ENCODE results near the gene PIGP.
"Not testable (repeated sequence)": the region's sequence is repeated elsewhere in the genome, so short reads cannot be mapped to it uniquely, and the experiment has no call there.

The PIGP gene

DNA sequence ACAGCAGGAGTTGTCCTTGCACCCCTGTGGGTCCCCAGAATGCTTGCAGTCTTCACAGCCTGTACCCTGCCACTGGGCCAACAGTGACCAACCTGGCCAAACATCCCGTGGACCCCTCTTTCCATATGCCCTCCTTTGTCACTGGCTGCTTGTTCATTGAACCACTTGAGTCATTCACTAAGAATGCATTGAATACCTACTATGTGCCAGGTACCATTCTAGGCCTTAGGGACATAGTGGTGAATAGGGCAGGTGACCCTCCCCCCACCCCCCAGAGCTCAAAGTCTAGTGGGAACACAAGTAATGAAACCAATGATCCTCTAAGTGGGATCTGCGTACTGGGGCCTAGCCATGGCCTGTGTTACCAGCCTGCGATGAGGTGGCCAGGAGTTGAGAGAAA lies 28.2 kb downstream of the PIGP start:
- no peak for DNase-seq (ENCODE audit: low spot score)

DNA sequence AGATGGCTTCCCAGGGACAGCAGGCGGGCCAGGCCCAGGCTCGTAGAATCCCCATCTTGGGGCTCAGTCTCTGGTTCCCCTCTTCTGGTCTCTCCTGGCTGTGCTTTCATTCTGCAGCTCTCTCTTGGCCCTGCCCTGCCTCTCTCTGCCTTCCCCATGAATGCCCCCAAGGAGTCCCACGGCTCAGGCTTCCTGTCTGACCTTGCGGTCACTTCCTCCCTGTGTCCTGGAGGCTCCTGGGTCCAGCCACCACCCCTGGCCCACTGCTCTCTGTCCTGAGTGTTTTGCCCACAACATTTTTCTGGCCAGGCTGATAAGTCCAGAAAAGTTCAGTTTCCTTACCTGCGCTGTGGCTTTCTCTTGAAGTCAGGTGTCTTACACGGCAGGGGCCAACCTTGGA lies 29.1 kb downstream of the PIGP start:
- DNase-seq (ENCODE audit: low spot score) = no peak

DNA sequence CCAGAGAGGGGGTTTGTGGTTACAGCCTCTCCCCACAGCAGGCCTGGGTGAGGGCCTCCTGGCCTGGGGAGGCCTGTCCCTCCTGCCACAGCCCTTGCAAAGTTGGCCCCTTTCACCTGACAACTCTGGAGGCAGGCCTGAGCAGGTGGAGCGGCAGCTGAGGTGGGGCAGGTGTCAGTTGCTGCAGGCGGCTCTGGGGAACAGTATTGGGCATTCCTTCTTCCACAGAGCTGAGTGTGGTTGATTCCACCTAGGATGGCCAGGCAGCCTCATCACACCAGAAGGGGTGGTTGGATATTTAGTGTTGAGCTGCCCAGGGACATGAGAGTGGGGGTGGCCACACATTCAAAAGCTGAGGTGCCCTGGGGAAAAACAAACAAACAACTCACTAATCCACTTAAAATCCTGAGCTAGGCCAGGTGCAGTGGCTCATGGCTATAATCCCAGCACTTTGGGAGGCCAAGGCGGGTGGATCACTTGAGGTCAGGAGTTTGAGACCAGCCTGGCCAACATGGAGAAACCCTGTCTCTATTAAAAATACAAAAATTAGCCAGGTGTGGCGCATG lies 31.1 kb downstream of the PIGP start:
- DNase-seq (ENCODE audit: low spot score) = no peak

DNA sequence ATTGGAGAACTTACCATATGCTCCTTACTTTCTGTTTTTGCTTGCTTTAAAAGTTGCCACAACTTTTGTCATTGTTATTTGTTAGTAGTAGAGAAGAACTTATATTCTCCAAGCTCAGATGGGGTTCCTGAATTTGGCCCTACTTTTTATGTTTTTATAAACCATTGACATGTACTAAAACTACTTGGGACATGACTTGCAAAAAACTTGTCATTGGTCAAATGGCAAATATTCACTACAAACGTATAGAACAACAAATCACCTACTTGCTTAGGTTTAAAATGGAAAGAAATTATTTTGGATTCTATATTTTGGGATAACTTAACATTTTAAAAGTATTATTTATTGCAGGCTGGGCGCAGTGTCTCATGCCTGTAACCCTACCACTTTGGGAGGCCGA lies 32.7 kb downstream of the PIGP start:
- no peak for DNase-seq (ENCODE audit: low spot score)

DNA sequence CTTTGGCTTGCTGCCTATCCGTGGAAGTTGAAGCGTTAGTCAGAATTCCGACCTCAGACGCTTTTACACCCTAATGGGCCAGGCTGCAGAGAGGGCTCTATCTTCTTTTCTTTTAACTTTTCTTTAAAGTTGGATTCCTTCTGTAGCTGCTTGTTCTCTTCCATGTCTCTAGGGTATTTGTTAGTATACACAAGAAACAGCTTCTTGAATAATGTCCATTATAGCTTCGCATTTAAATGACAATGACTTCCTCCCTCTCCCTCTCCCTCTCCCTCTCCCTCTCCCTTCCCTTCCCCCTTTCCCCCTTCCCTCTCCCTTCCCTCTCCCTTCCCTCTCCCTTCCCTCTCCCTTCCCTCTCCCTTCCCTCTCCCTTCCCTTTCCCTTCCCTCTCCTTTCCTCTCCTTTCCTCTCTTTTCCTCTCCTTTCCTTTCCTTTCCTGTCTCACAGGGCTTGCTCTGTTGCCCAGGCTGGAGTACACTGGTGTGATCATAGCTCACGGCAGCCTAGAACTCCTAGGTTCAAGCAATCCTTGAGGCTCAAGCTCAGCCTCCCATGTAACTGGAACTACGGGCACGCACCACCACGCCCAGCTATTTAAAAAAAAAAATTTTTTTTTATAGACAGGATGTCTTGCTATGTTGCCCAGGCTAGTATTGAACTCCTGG lies 33.3 kb downstream of the PIGP start:
- DNase-seq (ENCODE audit: low spot score) = no peak

DNA sequence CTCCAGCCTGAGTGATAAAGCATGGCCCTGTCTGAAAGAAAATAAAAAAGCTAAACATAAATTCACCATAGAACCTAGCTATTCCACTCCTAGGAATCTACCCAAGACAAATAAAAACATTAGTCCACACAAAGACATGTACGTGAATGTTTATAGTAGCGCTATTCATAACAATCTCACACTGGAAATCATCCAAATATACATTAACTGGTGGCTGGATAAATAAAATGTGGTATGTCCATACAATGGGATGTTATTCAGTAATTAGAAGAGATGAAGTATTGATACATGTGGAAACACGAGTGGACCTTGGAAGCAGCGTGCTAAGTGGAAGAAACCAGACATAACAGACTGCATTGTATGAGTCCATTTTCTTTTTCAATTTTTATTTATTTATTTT lies 36.7 kb downstream of the PIGP start:
- DNase-seq (ENCODE audit: low spot score) = no peak

DNA sequence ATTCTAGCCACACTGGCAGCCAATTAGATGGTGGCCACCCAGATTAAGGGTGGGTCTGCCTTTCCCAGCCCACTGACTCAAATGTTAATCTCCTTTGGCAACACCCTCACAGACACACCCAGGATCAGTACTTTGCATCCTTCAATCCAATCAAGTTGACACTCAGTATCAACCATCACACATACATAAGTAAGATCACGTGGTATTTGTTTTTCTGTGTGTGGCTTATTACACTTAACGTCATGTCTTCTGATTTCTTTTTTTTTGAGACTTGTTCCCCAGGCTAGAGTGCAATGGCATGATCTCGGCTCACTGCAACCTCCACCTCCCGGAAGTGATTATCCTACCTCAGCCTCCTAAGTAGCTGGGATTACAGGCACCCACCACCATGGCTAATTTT lies 38.5 kb downstream of the PIGP start:
- not testable (repeated sequence) for DNase-seq (ENCODE audit: low spot score)

DNA sequence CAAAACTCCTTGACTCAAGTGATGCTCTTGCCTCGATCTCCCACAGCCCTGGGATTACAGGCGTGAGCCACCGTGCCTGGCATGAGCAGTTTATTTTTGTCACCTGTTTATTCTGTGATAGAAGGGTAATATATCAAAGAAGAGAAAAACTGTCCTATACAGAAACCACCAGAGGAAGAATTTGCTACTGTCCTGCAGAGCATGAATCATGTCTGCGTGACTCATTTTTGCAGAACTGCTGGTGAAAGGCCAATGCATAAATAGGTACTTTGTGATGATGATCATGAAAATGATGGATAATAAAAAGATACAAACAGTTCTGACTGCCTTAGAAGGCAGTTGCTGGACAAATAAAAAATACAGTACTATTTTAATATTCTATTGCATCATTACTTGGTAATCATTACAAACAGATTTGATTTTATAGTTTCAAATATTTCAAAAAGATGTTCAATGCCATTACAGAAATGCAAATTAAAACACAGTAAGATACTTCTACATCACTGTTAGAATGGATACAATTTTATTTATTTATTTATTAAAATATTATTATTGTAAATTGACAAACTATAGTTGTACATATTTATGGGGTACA lies 39.9 kb downstream of the PIGP start:
- no peak for DNase-seq (ENCODE audit: low spot score)

DNA sequence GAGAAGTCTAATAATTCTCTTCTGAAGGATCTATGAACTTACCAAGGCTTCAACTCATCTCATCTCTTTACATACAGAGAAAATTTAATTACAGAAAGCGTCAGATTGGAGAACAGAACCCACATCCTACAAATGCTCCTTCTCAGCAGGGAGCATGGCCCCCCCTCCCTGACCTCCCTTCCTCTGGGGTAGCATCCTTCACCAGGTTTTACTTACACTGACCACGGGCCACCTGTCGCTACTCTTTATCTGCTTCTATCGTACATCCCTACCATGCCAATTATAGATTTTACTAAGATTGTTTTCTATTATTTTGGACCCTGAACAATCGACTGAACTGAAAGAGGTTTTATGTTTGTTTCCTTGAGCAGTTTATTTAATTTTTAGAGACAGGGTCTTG lies 40.6 kb downstream of the PIGP start:
- DNase-seq (ENCODE audit: low spot score) = no peak

DNA sequence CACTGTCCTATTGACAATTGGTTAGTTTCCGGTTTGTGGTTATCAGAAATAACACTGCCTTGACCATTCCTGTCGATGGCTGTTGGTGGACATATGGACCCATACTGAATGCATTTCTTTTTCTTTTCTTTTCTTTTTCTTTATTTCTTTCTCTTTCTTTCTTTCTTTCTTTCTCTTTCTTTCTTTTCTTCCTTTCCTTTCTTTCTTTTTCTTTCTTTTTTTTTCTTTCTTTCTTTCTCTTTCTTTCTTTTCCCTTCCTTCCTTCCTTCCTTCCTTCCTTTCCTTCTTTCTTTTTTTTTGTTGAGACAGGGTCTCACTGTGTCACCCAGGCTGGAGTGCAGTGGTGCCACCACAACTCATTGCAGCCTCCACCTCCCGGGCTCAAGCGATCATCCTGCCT lies 42.0 kb downstream of the PIGP start:
- DNase-seq (ENCODE audit: low spot score) = no peak

DNA sequence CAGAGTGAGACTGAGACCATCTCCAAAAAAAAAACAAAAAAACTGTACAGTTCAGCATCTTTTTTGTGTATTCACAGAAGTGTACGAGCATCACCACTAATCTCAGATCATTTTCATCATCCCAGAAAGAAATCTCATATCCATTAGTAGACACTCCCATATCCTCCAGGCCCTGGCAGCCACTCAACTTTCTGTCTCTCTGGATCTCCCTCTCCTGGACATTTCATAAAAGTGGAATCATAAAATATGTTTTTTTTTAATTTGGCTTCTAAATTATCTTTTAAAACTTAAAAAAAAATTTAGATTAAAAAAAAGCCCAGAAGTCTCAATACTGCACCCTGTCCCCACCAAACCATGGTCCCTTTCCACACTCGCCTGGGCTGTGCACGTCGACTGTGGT lies 44.3 kb downstream of the PIGP start:
- no peak for DNase-seq (ENCODE audit: low spot score)

DNA sequence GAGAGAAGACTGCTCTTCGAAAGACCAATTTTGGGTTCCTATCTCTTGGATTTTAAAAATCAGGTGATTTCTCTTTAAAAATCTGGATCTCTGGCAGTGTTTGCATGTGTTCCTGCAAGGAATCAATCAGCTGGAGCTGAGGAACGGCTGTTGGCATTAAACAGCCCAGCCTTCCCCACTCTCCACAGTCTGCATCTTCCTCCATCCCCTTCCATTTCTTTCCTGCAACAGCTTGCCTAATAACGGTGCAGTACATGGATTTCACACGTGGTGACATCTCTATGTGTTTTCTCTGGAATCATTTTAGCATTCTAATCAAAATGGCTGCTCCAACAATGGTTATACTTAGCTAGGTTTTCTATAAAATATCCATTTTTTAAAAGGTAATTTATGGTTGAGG lies 46.4 kb downstream of the PIGP start:
- no peak for DNase-seq (ENCODE audit: low spot score)

DNA sequence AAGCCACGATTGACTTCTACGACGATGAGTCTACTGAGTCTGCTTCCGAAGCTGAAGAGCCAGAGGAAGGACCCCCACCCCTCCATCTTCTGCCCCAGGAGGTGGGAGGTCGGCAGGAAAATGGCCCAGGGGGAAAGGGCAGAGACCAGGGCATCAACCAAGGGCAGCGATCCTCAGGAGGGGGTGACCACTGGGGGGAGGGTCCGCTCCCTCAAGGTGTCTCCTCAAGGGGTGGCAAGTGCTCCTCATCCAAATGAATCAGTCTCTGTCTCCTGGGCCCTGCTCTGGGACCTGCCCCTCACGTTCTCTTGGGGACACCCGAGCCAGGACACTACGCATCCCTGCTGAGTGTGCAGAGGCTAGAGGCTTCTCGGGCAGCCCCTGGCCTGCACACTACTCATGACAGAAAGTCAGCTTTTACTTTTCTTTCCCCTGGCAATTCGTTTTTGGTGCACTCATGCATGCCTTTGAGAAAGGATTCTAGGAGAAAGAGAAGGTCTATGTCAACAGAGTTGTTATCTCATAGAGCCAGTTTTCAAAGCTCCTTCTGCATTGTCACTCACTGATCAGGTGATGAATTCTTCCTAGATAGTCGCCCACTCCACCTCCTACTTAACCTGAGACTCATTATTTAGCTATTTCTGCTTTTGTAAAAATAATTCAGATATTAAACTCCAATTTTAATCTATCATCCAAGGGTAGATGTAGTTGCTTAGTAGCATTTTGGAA lies 54.8 kb downstream of the PIGP start:
- DNase-seq (ENCODE audit: low spot score) = no peak

Measured in hematopoietic multipotent progenitor cell treated with erythropoietin and hydrocortisone succinate and interleukin-3 and kit ligand, for 15 days (in vitro differentiated cells).